SJSA1 (cell line): ENCODE data around the gene MAP2K7. TPM values are rescaled to one million over a fixed set of nuclear protein-coding genes. Genes with fewer than 3 reads are reported as not detected.

Source experiments
- DNase-seq, 2 experiments: peaks; one replicate each; pipeline ENCODE4 v3.0.0-alpha.2; 2015 to 2020; ENCODE audit warnings: low spot score in 2 of 2, low read depth in 1 of 2
- H3K27ac ChIP-seq: fragments of 250-450 bp; sonication (Bioruptor Pico); 2 replicates; pipeline ENCODE4 v1.5.1; 2020; ENCODE audit warnings: mild to moderate bottlenecking, moderate library complexity
- H3K27me3 ChIP-seq: fragments of 250-450 bp; sonication (Bioruptor Pico); replicated peaks from 2 replicates; pipeline ENCODE4 v1.5.1; 2020; ENCODE audit warnings: mild to moderate bottlenecking, moderate library complexity
- H3K36me3 ChIP-seq: fragments of 250-450 bp; sonication (Bioruptor Pico); 2 replicates; pipeline ENCODE4 v1.5.1; 2020; ENCODE audit warnings: mild to moderate bottlenecking
- H3K4me1 ChIP-seq: fragments of 250-450 bp; sonication (Bioruptor Pico); replicated peaks from 2 replicates; pipeline ENCODE4 v1.6.1; 2021; ENCODE audit warnings: mild to moderate bottlenecking
- H3K4me3 ChIP-seq: fragments of 250-450 bp; sonication (Bioruptor Pico); 2 replicates; pipeline ENCODE4 v1.5.1; 2020; ENCODE audit warnings: mild to moderate bottlenecking
- H3K9me3 ChIP-seq: fragments of 250-450 bp; sonication (Bioruptor Pico); replicated peaks from 2 replicates; pipeline ENCODE4 v1.5.1; 2020; ENCODE audit warnings: mild to moderate bottlenecking
- total RNA-seq: library from RNA; depleted of rRNA; stranded (reverse); fragments of >200 nt; shearing (Covaris generic); gene quantifications from 2 replicates; pipeline ENCODE4 v1.2.3, GENCODE V29; 2014

MAP2K7 gene
- total RNA-seq, 1 experiment from 2014 or later = 9.7 TPM

- Histone ChIP-seq H3K36me3 (peaks cover 23% of the 10 kb centered on the region), H3K27ac (no peak overlapping the region), H3K9me3 (no peaks in the 10 kb centered on the region), H3K27me3 (no peaks in the 10 kb centered on the region), H3K4me3 (peak overlapping the region; percentile 91), H3K4me1 (peaks cover 16% of the 10 kb centered on the region)
- DNase-seq = no peak
Observed at GRCh38 chr19:7902796-7903243, 857 bp upstream of the MAP2K7 start.

- peaks cover 16% of the 10 kb centered on the region for H3K4me1 ChIP-seq
- peaks cover 28% of the 10 kb centered on the region for H3K36me3 ChIP-seq
- DNase-seq = peak; percentile 54 to 56
- peak overlapping the region; percentile 91 for H3K4me3 ChIP-seq
- peak overlapping the region; percentile 56 for H3K27ac ChIP-seq
- H3K27me3 ChIP-seq = no peaks in the 10 kb centered on the region
- no peaks in the 10 kb centered on the region for H3K9me3 ChIP-seq
Observed at GRCh38 chr19:7904074-7905020, 670 bp downstream of the MAP2K7 start.

GRCh38 chr19:7905268-7905667 is 1.6 kb downstream of the MAP2K7 start:
- Histone ChIP-seq H3K9me3 (no peaks in the 10 kb centered on the region), H3K27me3 (no peaks in the 10 kb centered on the region), H3K27ac (no peak overlapping the region), H3K4me3 (no peak overlapping the region), H3K36me3 (peaks cover 34% of the 10 kb centered on the region), H3K4me1 (peaks cover 16% of the 10 kb centered on the region)
- no peak for DNase-seq

- Histone ChIP-seq H3K36me3 (peaks cover 40% of the 10 kb centered on the region), H3K4me3 (no peak overlapping the region), H3K27ac (no peak overlapping the region), H3K4me1 (peaks cover 16% of the 10 kb centered on the region), H3K27me3 (no peaks in the 10 kb centered on the region), H3K9me3 (no peaks in the 10 kb centered on the region)
- no peak for DNase-seq
Observed at GRCh38 chr19:7905859-7906258, 2.2 kb downstream of the MAP2K7 start.

GRCh38 chr19:7907122-7907521 is 3.4 kb downstream of the MAP2K7 start:
- Histone ChIP-seq H3K4me3 (no peak overlapping the region), H3K9me3 (no peaks in the 10 kb centered on the region), H3K27me3 (no peaks in the 10 kb centered on the region), H3K36me3 (peaks cover 50% of the 10 kb centered on the region), H3K4me1 (peaks cover 16% of the 10 kb centered on the region), H3K27ac (no peak overlapping the region)
- DNase-seq = no peak

- no peaks in the 10 kb centered on the region for H3K27me3 ChIP-seq
- peaks cover 16% of the 10 kb centered on the region for H3K4me1 ChIP-seq
- H3K4me3 ChIP-seq = no peak overlapping the region
- peaks cover 52% of the 10 kb centered on the region for H3K36me3 ChIP-seq
- H3K9me3 ChIP-seq = no peaks in the 10 kb centered on the region
- H3K27ac ChIP-seq = no peak overlapping the region
- no peak for DNase-seq
Observed at GRCh38 chr19:7907544-7907943, 3.9 kb downstream of the MAP2K7 start.

- H3K36me3 ChIP-seq = peaks cover 55% of the 10 kb centered on the region
- no peak overlapping the region for H3K27ac ChIP-seq
- H3K9me3 ChIP-seq = no peaks in the 10 kb centered on the region
Observed at GRCh38 chr19:7908078-7908699, 4.5 kb downstream of the MAP2K7 start.

GRCh38 chr19:7908742-7909461 is 5.2 kb downstream of the MAP2K7 start:
- Histone ChIP-seq H3K36me3 (peaks cover 55% of the 10 kb centered on the region), H3K4me1 (peaks cover 8% of the 10 kb centered on the region), H3K4me3 (no peak overlapping the region), H3K27ac (no peak overlapping the region), H3K27me3 (no peaks in the 10 kb centered on the region), H3K9me3 (no peaks in the 10 kb centered on the region)
- no peak for DNase-seq

More at GRCh38 chr19:7908078-7908699, 4.5 kb downstream of the MAP2K7 start:
- no peak overlapping the region for H3K4me3 ChIP-seq
- H3K27me3 ChIP-seq = no peaks in the 10 kb centered on the region
- no peak for DNase-seq
- peaks cover 9% of the 10 kb centered on the region for H3K4me1 ChIP-seq

- peaks cover 49% of the 10 kb centered on the region for H3K36me3 ChIP-seq
- H3K4me1 ChIP-seq = peaks cover 4% of the 10 kb centered on the region
- no peak overlapping the region for H3K4me3 ChIP-seq
- H3K27me3 ChIP-seq = peaks cover under 1% of the 10 kb centered on the region; the same call in 1 of the 2 replicates
- H3K27ac ChIP-seq = no peak overlapping the region
- DNase-seq = no peak
- no peaks in the 10 kb centered on the region for H3K9me3 ChIP-seq
Observed at GRCh38 chr19:7909471-7910067, 5.9 kb downstream of the MAP2K7 start.

- Histone ChIP-seq H3K27me3 (peaks cover 9% of the 10 kb centered on the region), H3K4me1 (no peaks in the 10 kb centered on the region), H3K9me3 (no peaks in the 10 kb centered on the region), H3K36me3 (peaks cover 46% of the 10 kb centered on the region), H3K27ac (no peak overlapping the region), H3K4me3 (no peak overlapping the region)
- DNase-seq = no peak
Observed at GRCh38 chr19:7910321-7911161, 6.9 kb downstream of the MAP2K7 start.

- no peak overlapping the region for H3K4me3 ChIP-seq
- peaks cover 36% of the 10 kb centered on the region for H3K36me3 ChIP-seq
- peaks cover 9% of the 10 kb centered on the region for H3K4me1 ChIP-seq
- H3K27me3 ChIP-seq = peaks cover 20% of the 10 kb centered on the region
- no peak for DNase-seq
- H3K9me3 ChIP-seq = no peaks in the 10 kb centered on the region
- no peak overlapping the region for H3K27ac ChIP-seq
Observed at GRCh38 chr19:7911508-7912143, 7.9 kb downstream of the MAP2K7 start.

- Histone ChIP-seq H3K4me1 (peaks cover 15% of the 10 kb centered on the region), H3K9me3 (no peaks in the 10 kb centered on the region), H3K27ac (no peak overlapping the region), H3K27me3 (peaks cover 26% of the 10 kb centered on the region), H3K36me3 (peaks cover 34% of the 10 kb centered on the region), H3K4me3 (no peak overlapping the region)
- DNase-seq = no peak
Observed at GRCh38 chr19:7912144-7912696, 8.5 kb downstream of the MAP2K7 start.
